GM12875 (cell line): ENCODE data around the gene KLHL25.

Source experiments
- H3K4me3 ChIP-seq: one replicate; pipeline ENCODE4 v1.5.1; 2011; ENCODE audit warnings: low read depth, low read length, control low read depth
- CTCF ChIP-seq: IDR thresholded peaks from 2 replicates; pipeline ENCODE4 v1.5.1; 2011; ENCODE audit warnings: low read depth, mild to moderate bottlenecking, control low read depth, inconsistent platforms, low read length, moderate library complexity, borderline replicate concordance; ENCODE audit not compliant: insufficient read depth

KLHL25 gene

GRCh38 chr15:85741021-85741421 is 53.7 kb downstream of the KLHL25 start:
- TF ChIP-seq CTCF, result no peak
- no peak overlapping the region for H3K4me3 ChIP-seq

- no peak for TF ChIP-seq CTCF
- no peak overlapping the region for H3K4me3 ChIP-seq
Measured at GRCh38 chr15:85737061-85737460, 57.7 kb downstream of the KLHL25 start.

GRCh38 chr15:85733416-85733815 is 61.3 kb downstream of the KLHL25 start:
- H3K4me3 ChIP-seq, result no peak overlapping the region
- TF ChIP-seq CTCF, result no peak

- TF ChIP-seq CTCF, result peak; percentile 56; the same call in 1 of the 2 replicates
- H3K4me3 ChIP-seq, result no peak overlapping the region
Measured at GRCh38 chr15:85730001-85730820, 64.5 kb downstream of the KLHL25 start.

- TF ChIP-seq CTCF, result no peak
- H3K4me3 ChIP-seq, result no peak overlapping the region
Measured at GRCh38 chr15:85727068-85727467, 67.7 kb downstream of the KLHL25 start.

- no peak for TF ChIP-seq CTCF
- H3K4me3 ChIP-seq, result no peak overlapping the region
Measured at GRCh38 chr15:85726454-85726853, 68.3 kb downstream of the KLHL25 start.

GRCh38 chr15:85725564-85725963 is 69.2 kb downstream of the KLHL25 start:
- no peak overlapping the region for H3K4me3 ChIP-seq
- no peak for TF ChIP-seq CTCF
